ENCODE results near the gene CPED1. TPM values are rescaled to one million over a fixed set of nuclear protein-coding genes. Genes with fewer than 3 reads are reported as not detected.
A peak's percentile ranks its signal among the peaks of the same experiment; 100 is the strongest.
"Not testable (repeated sequence)": the region's sequence is repeated elsewhere in the genome, so short reads cannot be mapped to it uniquely, and the experiment has no call there.

Gene CPED1
- total RNA-seq, 2 donors from 2014 or later = not detected

DNA sequence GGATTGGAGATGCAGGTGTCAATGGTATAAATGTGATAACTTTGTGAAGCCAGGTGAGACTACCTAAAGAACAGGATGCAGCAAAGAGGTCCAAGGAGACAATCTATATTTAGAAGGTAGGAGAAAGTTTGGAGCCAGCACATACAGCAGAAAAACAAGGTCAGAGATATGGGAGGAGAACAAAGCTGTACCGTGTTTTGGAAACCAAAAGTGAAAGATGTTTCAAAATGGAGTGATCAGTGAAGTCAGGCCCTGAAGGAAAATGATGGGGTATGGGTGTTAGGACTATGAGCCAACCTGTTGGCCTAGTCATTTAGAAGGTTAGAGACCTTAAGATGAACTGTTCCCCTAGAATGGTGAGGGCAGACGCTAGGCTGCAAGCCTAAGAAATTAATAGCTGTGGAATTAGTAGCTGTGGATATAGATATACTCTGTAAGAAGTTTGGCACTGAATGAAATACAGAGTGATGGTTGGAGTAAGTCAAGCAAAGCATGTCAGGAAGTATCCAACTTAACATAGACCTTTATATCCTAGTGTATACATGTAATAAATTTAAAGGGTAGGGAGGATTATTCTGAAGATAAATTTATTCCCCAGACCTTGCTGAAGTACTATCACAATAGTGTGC is 190.5 kb downstream of the CPED1 start:
- no peak for DNase-seq (ENCODE audit: low spot score in 2 of 2)
- no peak overlapping the region for H3K27ac Mint-ChIP-seq
- H3K36me3 Mint-ChIP-seq = no peaks in the 10 kb centered on the region
- H3K9me3 Mint-ChIP-seq = no peaks in the 10 kb centered on the region
- peak in 1 of 2 donors; percentile 48 for ATAC-seq

DNA sequence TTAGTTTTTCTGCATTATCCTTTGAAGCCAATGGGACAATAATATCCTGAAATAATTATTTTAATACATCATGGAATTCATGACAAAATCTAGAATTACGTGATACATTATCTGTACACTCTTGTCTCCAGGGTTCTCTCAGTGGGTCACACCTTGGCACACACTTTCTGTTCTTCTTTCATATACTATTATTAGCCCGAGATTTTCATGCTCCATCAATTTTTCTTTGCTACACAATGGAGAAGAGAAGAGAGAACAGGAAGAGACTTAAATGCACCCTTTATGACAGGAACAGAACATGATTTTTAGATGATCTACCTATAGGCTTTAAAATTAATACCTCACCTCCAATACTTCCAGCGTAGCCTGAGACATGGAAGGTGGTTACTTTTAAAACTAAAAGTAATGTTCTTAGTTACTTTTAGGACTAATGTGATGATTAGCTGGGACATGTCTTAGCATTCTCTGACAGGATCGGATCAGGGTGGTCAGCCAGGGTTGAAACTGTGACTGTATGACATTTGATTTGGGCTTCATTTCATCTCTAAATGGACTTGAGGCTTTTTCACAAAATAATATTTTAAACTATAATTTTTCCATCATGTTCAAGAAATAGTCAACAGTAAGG is 192.0 kb downstream of the CPED1 start:
- DNase-seq (ENCODE audit: low spot score in 2 of 2) (no peak), ATAC-seq (no peak)
- no peak overlapping the region for H3K27ac Mint-ChIP-seq
- H3K9me3 Mint-ChIP-seq = no peaks in the 10 kb centered on the region
- no peaks in the 10 kb centered on the region for H3K36me3 Mint-ChIP-seq

- Mint-ChIP-seq H3K36me3 (no peaks in the 10 kb centered on the region), H3K27ac (no peak overlapping the region), H3K9me3 (no peaks in the 10 kb centered on the region)
- ATAC-seq (no peak), DNase-seq (ENCODE audit: low spot score in 2 of 2) (no peak)
These were observed 192.8 kb downstream of the CPED1 start for GRCh38 chr7:121181357-121181756.

GRCh38 chr7:121182281-121182680 is 193.8 kb downstream of the CPED1 start:
- Mint-ChIP-seq H3K36me3 (no peaks in the 10 kb centered on the region), H3K27ac (no peak overlapping the region), H3K9me3 (no peaks in the 10 kb centered on the region)
- ATAC-seq = no peak
- DNase-seq (ENCODE audit: low spot score in 2 of 2) = no peak

DNA sequence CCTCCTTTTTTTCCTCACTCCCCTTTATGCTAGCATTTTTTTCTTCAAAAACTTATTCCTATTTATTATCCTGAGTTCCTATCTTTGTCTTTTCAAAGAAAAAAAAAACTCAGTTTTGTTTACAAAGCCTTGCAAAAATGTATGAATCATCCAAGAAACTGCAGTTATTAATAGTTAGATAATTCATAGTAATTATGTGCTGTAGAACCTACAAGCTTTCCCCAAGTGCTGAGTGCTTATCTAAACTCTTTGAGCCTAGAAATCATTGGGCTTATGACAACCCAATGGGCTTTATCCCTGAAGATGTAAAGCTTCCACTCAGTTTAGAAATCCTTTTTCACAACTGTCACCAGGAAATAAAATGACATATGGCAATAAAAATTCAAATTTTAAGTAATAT is 194.4 kb downstream of the CPED1 start:
- DNase-seq (ENCODE audit: low spot score in 2 of 2) (no peak), ATAC-seq (no peak)
- Mint-ChIP-seq H3K27ac (no peak overlapping the region), H3K9me3 (no peaks in the 10 kb centered on the region), H3K36me3 (no peaks in the 10 kb centered on the region)

DNA sequence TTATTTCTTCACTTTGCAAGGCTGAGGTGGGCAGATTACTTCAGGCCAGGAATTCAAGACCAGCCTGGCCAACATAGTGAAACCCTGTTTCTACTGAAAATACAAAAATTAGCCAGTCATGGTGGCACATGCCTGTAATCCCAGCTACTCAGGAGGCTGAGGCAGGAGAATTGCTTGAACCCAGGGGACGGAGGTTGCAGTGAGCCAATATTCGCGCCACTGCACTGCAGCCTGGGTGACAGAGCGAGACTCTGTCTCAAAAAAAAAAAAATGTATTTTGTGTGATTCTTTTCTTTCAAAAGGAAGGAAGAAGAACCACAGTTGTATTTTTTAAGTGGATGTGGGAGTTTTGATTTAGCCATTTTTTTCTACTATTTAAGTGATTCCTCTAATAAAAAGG is 195.4 kb downstream of the CPED1 start:
- ATAC-seq; H3K27ac Mint-ChIP-seq; H3K9me3 Mint-ChIP-seq; H3K36me3 Mint-ChIP-seq; DNase-seq (ENCODE audit: low spot score in 2 of 2): not testable (repeated sequence)

DNA sequence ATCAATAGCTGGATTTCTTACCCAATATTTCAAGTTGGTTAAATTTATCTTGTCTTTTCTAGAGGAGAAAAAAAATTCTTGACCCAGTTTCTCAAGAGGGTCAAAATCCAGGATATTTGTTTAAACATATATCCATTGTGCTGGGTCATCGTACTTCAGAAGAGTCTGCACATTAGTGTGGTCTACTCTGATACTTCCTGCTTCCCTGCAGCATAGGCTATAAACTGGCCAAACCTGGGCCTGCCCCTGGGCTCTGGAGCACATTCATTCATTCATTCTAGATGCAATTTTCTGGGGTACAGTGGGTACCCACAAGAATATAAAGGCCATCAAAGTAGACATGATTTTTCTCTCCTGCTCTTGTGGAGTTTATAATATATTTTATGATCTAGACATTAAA is 198.2 kb downstream of the CPED1 start:
- no peaks in the 10 kb centered on the region for H3K9me3 Mint-ChIP-seq
- ATAC-seq (no peak), DNase-seq (ENCODE audit: low spot score in 2 of 2) (no peak)
- no peaks in the 10 kb centered on the region for H3K36me3 Mint-ChIP-seq
- H3K27ac Mint-ChIP-seq = no peak overlapping the region

DNA sequence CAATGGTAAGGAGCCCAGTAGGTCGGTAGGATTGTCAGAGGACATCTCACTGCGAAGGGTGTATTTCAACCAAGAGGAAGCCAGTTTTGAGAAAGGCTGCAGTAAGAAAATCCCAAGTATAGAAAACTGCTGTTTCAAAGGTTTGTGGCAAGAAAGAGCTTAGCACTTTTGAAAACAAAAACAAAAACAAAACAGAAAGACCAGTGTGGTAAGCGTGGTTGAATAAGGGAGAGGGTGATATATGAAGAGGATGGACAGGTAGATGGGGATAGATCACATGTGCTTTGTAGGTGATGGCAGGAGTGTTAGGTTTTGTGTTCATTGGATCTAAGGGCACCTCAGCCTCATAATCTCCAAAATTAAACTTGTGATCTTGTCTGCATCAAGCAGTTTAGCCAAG is 198.7 kb downstream of the CPED1 start:
- DNase-seq (ENCODE audit: low spot score in 2 of 2) = no peak
- ATAC-seq = no peak
- H3K36me3 Mint-ChIP-seq = no peaks in the 10 kb centered on the region

DNA sequence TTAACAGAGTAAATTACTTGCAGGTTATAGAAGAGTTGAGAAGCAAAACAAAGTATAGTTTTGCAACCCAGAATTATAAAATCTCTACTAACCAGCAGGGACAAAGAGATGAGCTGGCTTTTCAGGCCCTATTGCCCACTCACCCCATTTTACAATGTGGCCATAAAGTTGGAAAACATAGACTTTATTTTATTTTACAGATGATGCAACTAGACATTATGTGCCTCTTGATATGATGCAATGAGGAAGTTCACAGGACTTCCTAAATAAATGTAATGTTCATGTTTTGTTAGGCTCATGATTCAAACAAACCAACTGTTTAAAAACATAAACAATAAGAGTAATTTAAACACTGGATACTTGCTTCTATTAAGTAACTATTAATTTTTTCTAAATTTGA is 199.2 kb downstream of the CPED1 start:
- ATAC-seq (no peak), DNase-seq (ENCODE audit: low spot score in 2 of 2) (no peak)
- Mint-ChIP-seq H3K27ac (no peak overlapping the region), H3K9me3 (no peaks in the 10 kb centered on the region), H3K36me3 (no peaks in the 10 kb centered on the region)

More for the DNA sequence above, 198.7 kb downstream of the CPED1 start:
- Mint-ChIP-seq H3K9me3 (no peaks in the 10 kb centered on the region), H3K27ac (no peak overlapping the region)

GRCh38 chr7:121192834-121193233 is 204.3 kb downstream of the CPED1 start:
- Mint-ChIP-seq H3K36me3 (no peaks in the 10 kb centered on the region), H3K27ac (no peak overlapping the region), H3K9me3 (no peaks in the 10 kb centered on the region)
- ATAC-seq = no peak
- DNase-seq (ENCODE audit: low spot score in 2 of 2) = no peak

DNA sequence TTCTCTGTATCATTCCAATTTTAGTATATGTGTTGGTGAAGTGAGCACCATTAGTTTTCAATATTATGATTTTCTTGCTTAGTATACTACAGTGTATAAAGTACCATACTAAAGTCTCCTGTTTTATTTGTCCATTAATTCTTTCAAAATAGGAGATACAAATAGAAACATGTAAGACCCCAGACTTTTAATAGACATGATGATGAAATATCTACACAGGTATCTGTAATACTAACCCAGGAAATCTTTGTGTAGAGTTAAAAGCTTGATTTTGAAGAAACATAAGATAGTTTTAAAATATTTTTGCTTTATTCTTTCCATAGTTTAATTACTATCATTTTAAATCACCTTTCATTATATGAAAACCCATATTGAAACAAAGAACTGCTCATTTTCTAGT is 206.5 kb downstream of the CPED1 start:
- ATAC-seq = no peak
- H3K36me3 Mint-ChIP-seq = no peaks in the 10 kb centered on the region
- no peaks in the 10 kb centered on the region for H3K9me3 Mint-ChIP-seq

GRCh38 chr7:121195874-121196273 is 207.4 kb downstream of the CPED1 start:
- ATAC-seq (no peak), DNase-seq (ENCODE audit: low spot score in 2 of 2) (no peak)
- no peak overlapping the region for H3K27ac Mint-ChIP-seq
- no peaks in the 10 kb centered on the region for H3K9me3 Mint-ChIP-seq
- H3K36me3 Mint-ChIP-seq = no peaks in the 10 kb centered on the region

More for the DNA sequence above, 206.5 kb downstream of the CPED1 start:
- DNase-seq (ENCODE audit: low spot score in 2 of 2) = no peak
- H3K27ac Mint-ChIP-seq = no peak overlapping the region

GRCh38 chr7:121196286-121196685 is 207.8 kb downstream of the CPED1 start:
- no peaks in the 10 kb centered on the region for H3K36me3 Mint-ChIP-seq
- ATAC-seq = no peak
- no peak overlapping the region for H3K27ac Mint-ChIP-seq
- no peak for DNase-seq (ENCODE audit: low spot score in 2 of 2)
- H3K9me3 Mint-ChIP-seq = no peaks in the 10 kb centered on the region

- no peak for ATAC-seq
- no peak for DNase-seq (ENCODE audit: low spot score in 2 of 2)
- H3K27ac Mint-ChIP-seq = no peak overlapping the region
- no peaks in the 10 kb centered on the region for H3K9me3 Mint-ChIP-seq
- no peaks in the 10 kb centered on the region for H3K36me3 Mint-ChIP-seq
These were observed 208.9 kb downstream of the CPED1 start for GRCh38 chr7:121197455-121197854.

GRCh38 chr7:121198502-121198901 is 210.0 kb downstream of the CPED1 start:
- no peak for ATAC-seq
- Mint-ChIP-seq H3K36me3 (no peaks in the 10 kb centered on the region), H3K27ac (no peak overlapping the region), H3K9me3 (no peaks in the 10 kb centered on the region)
- no peak for DNase-seq (ENCODE audit: low spot score in 2 of 2)

- ATAC-seq = no peak
- Mint-ChIP-seq H3K27ac (no peak overlapping the region), H3K9me3 (no peaks in the 10 kb centered on the region), H3K36me3 (no peaks in the 10 kb centered on the region)
- no peak for DNase-seq (ENCODE audit: low spot score in 2 of 2)
These were observed 213.6 kb downstream of the CPED1 start for GRCh38 chr7:121202125-121202524.

- Mint-ChIP-seq H3K27ac (no peak overlapping the region), H3K9me3 (no peaks in the 10 kb centered on the region), H3K36me3 (no peaks in the 10 kb centered on the region)
- peak in 1 of 2 donors; percentile 24 for ATAC-seq
- DNase-seq (ENCODE audit: low spot score in 2 of 2) = no peak
These were observed 214.3 kb downstream of the CPED1 start for GRCh38 chr7:121202834-121203233.

- no peak for ATAC-seq
- H3K9me3 Mint-ChIP-seq = no peaks in the 10 kb centered on the region
- no peaks in the 10 kb centered on the region for H3K36me3 Mint-ChIP-seq
- DNase-seq (ENCODE audit: low spot score in 2 of 2) = no peak
- no peak overlapping the region for H3K27ac Mint-ChIP-seq
These were observed 216.0 kb downstream of the CPED1 start for GRCh38 chr7:121204537-121204936.

Measured in activated naive CD4-positive, alpha-beta T cell treated with anti-CD3 and anti-CD28 coated beads, Interleukin-2, amount 50 U/mL, for 72 hours (primary cell).